Neural cell (in vitro differentiated cells): ENCODE results near the gene PWWP2B. TPM values are rescaled to one million over a fixed set of nuclear protein-coding genes. Genes with fewer than 3 reads are reported as not detected.

Source experiments
- H2AFZ ChIP-seq: fragments of 200-600, 300-800 bp; sonication (generic), shearing (Covaris generic); 2 replicates; pipeline ENCODE4 v1.6.0; 2014; ENCODE audit warnings: low read depth, mild to moderate bottlenecking, antibody characterized with exemption, low read length, moderate library complexity
- H3F3A ChIP-seq: fragments of 200-600 bp; shearing (Covaris generic); 2 replicates; pipeline ENCODE4 v1.6.1; 2016; ENCODE audit warnings: mild to moderate bottlenecking, moderate library complexity, mixed read lengths, antibody characterized with exemption, low read length; ENCODE audit not compliant: insufficient read depth, poor library complexity, severe bottlenecking
- H3K27ac ChIP-seq: fragments of 200-600, 300-800 bp; sonication (generic), shearing (Covaris generic); 2 replicates; pipeline ENCODE4 v1.5.1; 2014; ENCODE audit warnings: mild to moderate bottlenecking, low read length, moderate library complexity
- H3K27me3 ChIP-seq: fragments of 300-800, 200-600 bp; sonication (generic), shearing (Covaris generic); 2 replicates; pipeline ENCODE4 v1.6.0; 2014; ENCODE audit warnings: mild to moderate bottlenecking, low read depth, low read length, moderate library complexity; ENCODE audit not compliant: insufficient read depth
- H3K36me3 ChIP-seq: fragments of 300-800, 200-600 bp; sonication (generic), shearing (Covaris generic); 2 replicates; pipeline ENCODE4 v1.5.1; 2014; ENCODE audit warnings: mild to moderate bottlenecking, antibody characterized with exemption, low read length, moderate library complexity; ENCODE audit not compliant: insufficient read depth
- H3K4me2 ChIP-seq: fragments of 300-800, 200-600 bp; sonication (generic), shearing (Covaris generic); 2 replicates; pipeline ENCODE4 v1.6.0; 2014; ENCODE audit warnings: mild to moderate bottlenecking, low read length
- H3K4me3 ChIP-seq: fragments of 300-800, 200-600 bp; sonication (generic), shearing (Covaris generic); 2 replicates; pipeline ENCODE4 v1.5.1; 2014; ENCODE audit warnings: mild to moderate bottlenecking, low read length, moderate library complexity
- H3K79me2 ChIP-seq: fragments of 200-600 bp; shearing (Covaris generic); replicated peaks from 2 replicates; pipeline ENCODE4 v1.6.0; 2014; ENCODE audit warnings: mild to moderate bottlenecking, low read length, moderate library complexity; ENCODE audit not compliant: insufficient read depth
- H3K9ac ChIP-seq: fragments of 300-800, 200-600 bp; sonication (generic), shearing (Covaris generic); 2 replicates; pipeline ENCODE4 v1.6.1; 2016; ENCODE audit warnings: mild to moderate bottlenecking, low read length, mixed read lengths
- H3K9me2 ChIP-seq: fragments of 200-600 bp; shearing (Covaris generic); 2 replicates; pipeline ENCODE4 v1.6.1; 2016; ENCODE audit warnings: mild to moderate bottlenecking, low read length, mixed read lengths; ENCODE audit not compliant: insufficient read depth
- H3K9me3 ChIP-seq: fragments of 200-600, 300-800 bp; sonication (generic), shearing (Covaris generic); 2 replicates; pipeline ENCODE4 v1.6.1; 2016; ENCODE audit warnings: mild to moderate bottlenecking, mixed run types, low read length, moderate library complexity, mixed read lengths
- H4K20me1 ChIP-seq: fragments of 200-600 bp; shearing (Covaris generic); 2 replicates; pipeline ENCODE4 v1.6.1; 2016; ENCODE audit warnings: mild to moderate bottlenecking, mixed run types; ENCODE audit not compliant: insufficient read depth
- EP300 ChIP-seq: fragments of 450-650 bp; conservative IDR thresholded peaks from 2 replicates; pipeline ENCODE4 v1.6.1; 2014; ENCODE audit warnings: antibody characterized with exemption, mild to moderate bottlenecking, moderate library complexity; ENCODE audit not compliant: poor library complexity, severe bottlenecking
- EZH2 ChIP-seq: fragments of 200-600, 300-800 bp; shearing (Covaris generic), sonication (generic); IDR thresholded peaks from 2 replicates; pipeline ENCODE4 v1.6.1; 2014; ENCODE audit warnings: antibody characterized with exemption, low read length, borderline replicate concordance, mild to moderate bottlenecking; ENCODE audit not compliant: insufficient read depth, poor library complexity, severe bottlenecking
- MXI1 ChIP-seq: fragments of 450-650 bp; conservative IDR thresholded peaks from 2 replicates; pipeline ENCODE4 v1.6.1; 2014; ENCODE audit warnings: antibody characterized with exemption, mild to moderate bottlenecking; ENCODE audit not compliant: poor library complexity, severe bottlenecking
- POLR2AphosphoS5 ChIP-seq: IDR thresholded peaks from 2 replicates; pipeline ENCODE4 v1.6.1; 2012
- RAD21 ChIP-seq: fragments of 450-650 bp; conservative IDR thresholded peaks from 2 replicates; pipeline ENCODE4 v1.6.1; 2014; ENCODE audit warnings: antibody characterized with exemption, mild to moderate bottlenecking, moderate library complexity
- SMC3 ChIP-seq: fragments of 450-650 bp; conservative IDR thresholded peaks from 2 replicates; pipeline ENCODE4 v1.6.1; 2014; ENCODE audit warnings: antibody characterized with exemption, mild to moderate bottlenecking, moderate library complexity; ENCODE audit not compliant: poor library complexity
- TAF1 ChIP-seq: IDR thresholded peaks from 2 replicates; pipeline ENCODE4 v1.6.1; 2012; ENCODE audit warnings: low read depth
- polyA plus RNA-seq: library from polyadenylated mRNA; depleted of rRNA; stranded (reverse); fragments of >200 nt; gene quantifications from 2 replicates; pipeline ENCODE4 v1.2.3, GENCODE V29; 2014
- TF ChIP-seq, protein P1 (sequence below): IDR thresholded peaks from 2 replicates; pipeline ENCODE4 v1.6.1; 2012; ENCODE audit warnings: borderline replicate concordance

PWWP2B gene
- polyA plus RNA-seq, 1 donor from 2014 or later = 13.0 TPM

GRCh38 chr10:132416566-132417256 is 19.7 kb downstream of the PWWP2B start:
- Histone ChIP-seq H3K27ac (no peak overlapping the region), H3K79me2 (no peaks in the 10 kb centered on the region), H3K27me3 (no peaks in the 10 kb centered on the region), H3K36me3 (no peaks in the 10 kb centered on the region), H3F3A (no peaks in the 10 kb centered on the region), H2AFZ (no peak overlapping the region), H3K4me2 (no peak overlapping the region), H3K9me3 (no peaks in the 10 kb centered on the region), H3K4me3 (no peak overlapping the region), H4K20me1 (no peaks in the 10 kb centered on the region), H3K9ac (no peak overlapping the region), H3K9me2 (no peaks in the 10 kb centered on the region)
- TF ChIP-seq SMC3 = no peak
- TF ChIP-seq POLR2AphosphoS5 = no peak
- TF ChIP-seq, protein P1, sequence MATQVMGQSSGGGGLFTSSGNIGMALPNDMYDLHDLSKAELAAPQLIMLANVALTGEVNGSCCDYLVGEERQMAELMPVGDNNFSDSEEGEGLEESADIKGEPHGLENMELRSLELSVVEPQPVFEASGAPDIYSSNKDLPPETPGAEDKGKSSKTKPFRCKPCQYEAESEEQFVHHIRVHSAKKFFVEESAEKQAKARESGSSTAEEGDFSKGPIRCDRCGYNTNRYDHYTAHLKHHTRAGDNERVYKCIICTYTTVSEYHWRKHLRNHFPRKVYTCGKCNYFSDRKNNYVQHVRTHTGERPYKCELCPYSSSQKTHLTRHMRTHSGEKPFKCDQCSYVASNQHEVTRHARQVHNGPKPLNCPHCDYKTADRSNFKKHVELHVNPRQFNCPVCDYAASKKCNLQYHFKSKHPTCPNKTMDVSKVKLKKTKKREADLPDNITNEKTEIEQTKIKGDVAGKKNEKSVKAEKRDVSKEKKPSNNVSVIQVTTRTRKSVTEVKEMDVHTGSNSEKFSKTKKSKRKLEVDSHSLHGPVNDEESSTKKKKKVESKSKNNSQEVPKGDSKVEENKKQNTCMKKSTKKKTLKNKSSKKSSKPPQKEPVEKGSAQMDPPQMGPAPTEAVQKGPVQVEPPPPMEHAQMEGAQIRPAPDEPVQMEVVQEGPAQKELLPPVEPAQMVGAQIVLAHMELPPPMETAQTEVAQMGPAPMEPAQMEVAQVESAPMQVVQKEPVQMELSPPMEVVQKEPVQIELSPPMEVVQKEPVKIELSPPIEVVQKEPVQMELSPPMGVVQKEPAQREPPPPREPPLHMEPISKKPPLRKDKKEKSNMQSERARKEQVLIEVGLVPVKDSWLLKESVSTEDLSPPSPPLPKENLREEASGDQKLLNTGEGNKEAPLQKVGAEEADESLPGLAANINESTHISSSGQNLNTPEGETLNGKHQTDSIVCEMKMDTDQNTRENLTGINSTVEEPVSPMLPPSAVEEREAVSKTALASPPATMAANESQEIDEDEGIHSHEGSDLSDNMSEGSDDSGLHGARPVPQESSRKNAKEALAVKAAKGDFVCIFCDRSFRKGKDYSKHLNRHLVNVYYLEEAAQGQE = no peak
- no peak for TF ChIP-seq MXI1
- TF ChIP-seq RAD21 = no peak

DNA sequence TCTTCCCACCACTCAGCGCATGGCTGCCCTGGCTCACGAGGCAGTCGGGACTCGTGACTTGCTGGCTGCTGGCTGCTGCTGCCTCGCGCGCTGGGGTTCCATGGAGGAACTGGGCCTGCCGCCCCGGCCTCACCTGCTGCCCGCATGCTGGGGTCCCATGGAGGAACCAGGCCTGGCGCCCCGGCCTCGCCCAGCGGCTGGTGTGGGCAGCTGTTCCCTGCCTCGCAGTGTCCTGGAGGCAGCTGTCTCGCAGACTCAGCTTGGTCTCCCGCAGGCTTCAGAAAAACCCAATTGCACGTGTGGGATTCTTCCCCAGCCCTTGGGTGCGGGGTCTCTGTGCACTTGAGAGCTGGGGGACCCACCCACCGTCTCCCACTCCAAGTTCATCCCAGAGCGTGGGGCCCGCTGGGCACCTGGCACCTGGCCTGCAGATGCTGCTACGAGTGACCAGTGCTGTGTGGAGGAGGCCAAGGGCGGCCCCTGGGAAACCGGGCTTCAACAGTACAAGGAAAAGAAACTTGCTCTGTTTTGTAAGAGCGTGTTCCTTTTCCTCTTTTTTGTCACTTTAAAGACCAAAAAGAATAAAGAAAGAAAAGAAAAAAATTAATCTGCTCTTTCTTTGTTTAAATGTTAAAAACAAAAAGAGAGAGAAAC is 20.4 kb downstream of the PWWP2B start:
- no peak overlapping the region for H3K27ac ChIP-seq
- TF ChIP-seq TAF1 (no peak), EZH2 (no peak), EP300 (no peak)

DNA sequence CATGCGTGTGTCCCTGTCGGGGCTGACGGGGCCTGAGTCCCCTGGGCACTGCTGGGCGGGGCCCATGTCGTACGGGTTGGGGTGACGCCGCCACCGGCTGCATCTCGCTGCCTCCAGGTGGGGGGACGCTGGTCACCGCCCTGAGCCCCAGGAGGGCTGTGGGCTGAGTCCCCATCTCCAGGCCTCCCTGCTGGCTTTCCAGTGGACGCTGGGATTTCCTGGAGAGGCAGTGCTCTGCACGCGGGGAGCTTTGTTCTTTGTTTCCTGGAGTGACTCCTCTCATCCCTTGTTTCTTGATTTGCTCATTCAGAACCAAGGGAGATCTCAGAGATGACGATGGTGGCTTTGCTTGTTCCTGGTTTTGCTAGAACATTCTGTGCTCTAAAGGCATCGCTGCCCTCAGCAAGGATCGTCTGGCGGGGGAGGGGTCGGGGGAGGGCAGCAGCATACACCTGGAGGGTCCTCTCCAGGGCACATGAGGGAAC is 21.0 kb downstream of the PWWP2B start:
- no peaks in the 10 kb centered on the region for H3K9me2 ChIP-seq
- no peak overlapping the region for H3K4me2 ChIP-seq
- H3K27ac ChIP-seq = no peak overlapping the region
- no peak for TF ChIP-seq MXI1
- TF ChIP-seq POLR2AphosphoS5 = no peak
- no peak overlapping the region for H2AFZ ChIP-seq
- H3K79me2 ChIP-seq = no peaks in the 10 kb centered on the region
- H4K20me1 ChIP-seq = no peaks in the 10 kb centered on the region
- H3K27me3 ChIP-seq = no peaks in the 10 kb centered on the region
- H3K4me3 ChIP-seq = no peak overlapping the region
- H3K9ac ChIP-seq = no peak overlapping the region
- no peaks in the 10 kb centered on the region for H3F3A ChIP-seq
- H3K9me3 ChIP-seq = no peaks in the 10 kb centered on the region
- no peaks in the 10 kb centered on the region for H3K36me3 ChIP-seq

More for the DNA sequence above, 20.4 kb downstream of the PWWP2B start:
- H3K9me2 ChIP-seq = no peaks in the 10 kb centered on the region
- no peak overlapping the region for H3K4me2 ChIP-seq
- H3K79me2 ChIP-seq = no peaks in the 10 kb centered on the region
- no peak overlapping the region for H3K9ac ChIP-seq
- no peaks in the 10 kb centered on the region for H3K9me3 ChIP-seq
- no peaks in the 10 kb centered on the region for H4K20me1 ChIP-seq
- no peak overlapping the region for H2AFZ ChIP-seq
- H3K4me3 ChIP-seq = no peak overlapping the region
- no peaks in the 10 kb centered on the region for H3F3A ChIP-seq
- H3K36me3 ChIP-seq = no peaks in the 10 kb centered on the region
- no peaks in the 10 kb centered on the region for H3K27me3 ChIP-seq
